Right lobe of liver (tissue), 6 donors: ENCODE measurements around the gene TAP2. TPM values are rescaled to one million over a fixed set of nuclear protein-coding genes. Genes with fewer than 3 reads are reported as not detected.

Experiments used
- ATAC-seq, 4 donors: fragments of 200-7000 bp; cut with Tn5 transposase; one replicate each; pipeline ENCODE4 v1.9.1; 2020; ENCODE audit warnings: mild to moderate bottlenecking in 4 of 4, moderate library complexity in 4 of 4
- DNase-seq, 3 donors: peaks; one replicate each; pipeline ENCODE4 v3.0.0-alpha.2; 2020
- H3K27ac ChIP-seq, 3 donors: fragments of 200-600 bp; one replicate each; pipeline ENCODE4 v1.8.0; 2022
- H3K27me3 ChIP-seq, 2 donors: fragments of 200-600 bp; one replicate each; pipeline ENCODE4 v1.8.0; 2022
- H3K36me3 ChIP-seq, 4 donors: fragments of 200-600 bp; sonication (generic) in 1 of 4; one replicate each; pipeline versions ENCODE4 v1.5.1 to v1.8.0; 2017 to 2022; ENCODE audit warnings: control low read depth in 1 of 4
- H3K4me1 ChIP-seq, 4 donors: fragments of 200-600 bp; sonication (generic) in 1 of 4; one replicate each; pipeline versions ENCODE4 v1.5.1 to v1.8.0; 2017 to 2022; ENCODE audit warnings: control low read depth in 1 of 4
- H3K4me3 ChIP-seq, 3 donors: fragments of 200-600 bp; one replicate each; pipeline ENCODE4 v1.8.0; 2022
- H3K9me3 ChIP-seq, 4 donors: fragments of 200-600 bp; sonication (generic) in 1 of 4; one replicate each; pipeline versions ENCODE4 v1.5.1 to v1.8.0; 2017 to 2022; ENCODE audit warnings: control low read depth in 1 of 4
- CTCF ChIP-seq, 4 donors: fragments of 200-600 bp in 3 of 4; fragments of 450-650 bp in 1 of 4; IDR thresholded peaks; one replicate each; pipeline versions ENCODE4 v1.5.1 to v1.8.0; 2016 to 2022; ENCODE audit warnings: antibody characterized with exemption in 4 of 4, mild to moderate bottlenecking in 2 of 4
- POLR2A ChIP-seq: fragments of 450-650 bp; IDR thresholded peaks from one replicate; pipeline ENCODE4 v1.6.1; 2017; ENCODE audit warnings: antibody characterized with exemption, mild to moderate bottlenecking
- WGBS: methylation state at CpG from one replicate; pipeline ENCODE4 v1.1.6; 2018; ENCODE audit warnings: low coverage, low lambda C conversion rate; ENCODE audit not compliant: insufficient coverage; ENCODE audit errors: missing lambda C conversion rate; 5-methylcytosine and 5-hydroxymethylcytosine counted together
- intact Hi-C, 2 donors: fragments of 100-400 bp; cut with DNase I; formaldehyde crosslinking; loops; one replicate each; pipeline versions ENCODE4 v1.11.2 to v1.14.1; 2022
- total RNA-seq, 6 experiments: library from RNA; depleted of rRNA in 2 of 6; stranded (reverse); fragments of >200 nt in 2 of 6; fragmentation: NEBNext Ultra II Directional in 3 of 6; extraction: Animal tissue kit (Norgen Biotek cat#: 25700) in 3 of 6; gene quantifications; one replicate each; pipeline versions ENCODE4 v1.1.0 to v1.2.4, GENCODE V29; 2016 to 2023
- donor health status: DM: no; HTN: yes; CAD: no.
- donor health status: DM: no; HTN: no; CAD: no.
- donor health status: DM: no; HTN: no; CAD: no.
- donor health status: DM: no; HTN: yes; CAD: no.
- donor health status: DM: no; HTN: yes; CAD: no.

Gene TAP2
- total RNA-seq, 6 experiments from 2014 or later: 8.8 to 20.2 (median 15.9) TPM

DNA sequence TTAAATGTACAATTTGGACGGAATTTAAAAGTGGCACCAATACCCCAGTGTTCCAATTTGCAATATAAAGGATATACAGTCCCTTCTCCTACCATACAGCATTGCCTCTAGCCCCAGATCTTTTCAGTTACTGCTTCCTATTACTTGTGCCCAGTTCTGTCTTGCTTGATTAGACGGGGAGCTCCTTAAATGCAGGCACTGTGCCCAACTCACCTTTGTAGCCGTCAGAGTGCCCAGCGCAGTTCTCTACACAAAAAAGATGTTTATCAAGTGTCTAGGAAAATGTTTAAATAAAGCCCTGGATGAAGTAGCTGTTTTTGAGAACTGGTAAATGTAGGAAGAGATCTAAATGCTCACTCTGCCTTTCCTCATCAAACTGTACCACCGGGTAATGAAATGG, 7.6 kb downstream of the TAP2 start:
- no peak overlapping the region for H3K4me3 ChIP-seq
- no peak for DNase-seq
- H3K4me1 ChIP-seq: no peaks in the 10 kb centered on the region
- H3K27ac ChIP-seq: no peak overlapping the region
- intact Hi-C loops: no loop called here
- no peaks in the 10 kb centered on the region for H3K27me3 ChIP-seq
- no peak for ATAC-seq
- no peak for TF ChIP-seq CTCF (IDR thresholded peaks at IDR 0.05)
- no peak for TF ChIP-seq POLR2A
- H3K36me3 ChIP-seq: peaks cover 0 to 22% (median 1%) of the 10 kb centered on the region in 4 donors
- no peaks in the 10 kb centered on the region for H3K9me3 ChIP-seq
- 78% methylated on average over 4 of the region's 5 CpGs for WGBS

GRCh38 chr6:32830017-32830416, 8.5 kb downstream of the TAP2 start:
- Histone ChIP-seq H3K27me3 (no peaks in the 10 kb centered on the region), H3K4me1 (no peaks in the 10 kb centered on the region), H3K27ac (no peak overlapping the region), H3K9me3 (no peaks in the 10 kb centered on the region), H3K36me3 (peaks cover 0 to 22% (median 1%) of the 10 kb centered on the region in 4 donors), H3K4me3 (no peak overlapping the region)
- WGBS: 88% methylated on average over 2 of the region's 5 CpGs
- intact Hi-C loops: no loop called here
- ATAC-seq (no peak), DNase-seq (no peak)
- TF ChIP-seq CTCF (IDR thresholded peaks at IDR 0.05) (no peak), POLR2A (no peak)

GRCh38 chr6:32829495-32829894, 9.0 kb downstream of the TAP2 start:
- Histone ChIP-seq H3K4me3 (no peak overlapping the region), H3K4me1 (no peaks in the 10 kb centered on the region), H3K27ac (no peak overlapping the region), H3K9me3 (no peaks in the 10 kb centered on the region), H3K36me3 (peaks cover 0 to 22% (median 1%) of the 10 kb centered on the region in 4 donors), H3K27me3 (no peaks in the 10 kb centered on the region)
- TF ChIP-seq POLR2A: no peak
- TF ChIP-seq CTCF (IDR thresholded peaks at IDR 0.05): no peak
- DNase-seq (no peak), ATAC-seq (no peak)
- intact Hi-C loops: no loop called here
- WGBS: 76% methylated on average over 6 of the region's 7 CpGs

GRCh38 chr6:32827025-32827424, 11.5 kb downstream of the TAP2 start:
- DNase-seq (no peak), ATAC-seq (no peak)
- 63% methylated on average over 3 of the region's 3 CpGs for WGBS
- TF ChIP-seq CTCF (IDR thresholded peaks at IDR 0.05) (no peak), POLR2A (no peak)
- Histone ChIP-seq H3K27me3 (no peaks in the 10 kb centered on the region), H3K27ac (no peak overlapping the region), H3K36me3 (peaks cover 0 to 22% (median 1%) of the 10 kb centered on the region in 4 donors), H3K4me3 (no peak overlapping the region), H3K4me1 (no peaks in the 10 kb centered on the region), H3K9me3 (no peaks in the 10 kb centered on the region)
- intact Hi-C loops: no loop called here

GRCh38 chr6:32825966-32826365, 12.6 kb downstream of the TAP2 start:
- intact Hi-C loops: no loop called here
- Histone ChIP-seq H3K9me3 (no peaks in the 10 kb centered on the region), H3K4me3 (no peak overlapping the region), H3K27ac (no peak overlapping the region), H3K36me3 (peaks cover 0 to 14% (median 1%) of the 10 kb centered on the region in 4 donors), H3K27me3 (no peaks in the 10 kb centered on the region), H3K4me1 (no peaks in the 10 kb centered on the region)
- WGBS: 48% methylated on average over 2 of the region's 2 CpGs
- DNase-seq (no peak), ATAC-seq (peak; percentile 75 to 94 (median 78))
- TF ChIP-seq CTCF (IDR thresholded peaks at IDR 0.05) (peak; percentile 35 to 59 (median 44)), POLR2A (no peak)
